HL-60 (cell line): ENCODE data around the gene SUPT4H1.

Source experiments
- CTCF ChIP-seq: IDR thresholded peaks from one replicate; pipeline ENCODE4 v1.5.1; 2011; ENCODE audit warnings: low read length, control low read depth, inconsistent platforms; ENCODE audit not compliant: insufficient read depth
- POLR2AphosphoS5 ChIP-seq: IDR thresholded peaks from 2 replicates; pipeline ENCODE4 v1.6.1; 2012; ENCODE audit warnings: low read depth
- SPI1 ChIP-seq: IDR thresholded peaks from 2 replicates; pipeline ENCODE4 v1.6.1; 2012; ENCODE audit warnings: low read depth, mild to moderate bottlenecking, borderline replicate concordance
- TF ChIP-seq, protein P1 (sequence below): IDR thresholded peaks from 2 replicates; pipeline ENCODE4 v1.6.1; 2012; ENCODE audit warnings: low read depth; ENCODE audit not compliant: insufficient replicate concordance

DNA sequence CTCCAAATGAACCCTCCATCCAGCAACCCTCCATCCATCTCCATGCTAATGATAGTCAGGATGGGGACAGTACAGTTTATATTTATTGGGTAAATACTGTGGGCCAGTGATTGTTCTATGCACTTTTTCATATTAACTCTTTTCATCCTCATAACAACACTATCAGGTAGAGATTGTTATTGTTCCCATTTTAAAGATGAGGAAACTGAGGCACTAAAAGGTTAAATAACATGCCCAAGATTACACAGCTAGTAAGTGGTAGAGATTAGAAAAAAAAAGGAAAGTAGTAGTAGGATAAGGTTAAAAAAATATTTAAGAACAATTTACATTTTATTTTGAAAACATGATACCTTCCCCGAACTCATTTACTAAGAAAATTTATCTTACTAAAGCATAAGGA lies 21.9 kb upstream of the SUPT4H1 start:
- TF ChIP-seq CTCF = no peak
- no peak for TF ChIP-seq POLR2AphosphoS5
- TF ChIP-seq, protein P1, sequence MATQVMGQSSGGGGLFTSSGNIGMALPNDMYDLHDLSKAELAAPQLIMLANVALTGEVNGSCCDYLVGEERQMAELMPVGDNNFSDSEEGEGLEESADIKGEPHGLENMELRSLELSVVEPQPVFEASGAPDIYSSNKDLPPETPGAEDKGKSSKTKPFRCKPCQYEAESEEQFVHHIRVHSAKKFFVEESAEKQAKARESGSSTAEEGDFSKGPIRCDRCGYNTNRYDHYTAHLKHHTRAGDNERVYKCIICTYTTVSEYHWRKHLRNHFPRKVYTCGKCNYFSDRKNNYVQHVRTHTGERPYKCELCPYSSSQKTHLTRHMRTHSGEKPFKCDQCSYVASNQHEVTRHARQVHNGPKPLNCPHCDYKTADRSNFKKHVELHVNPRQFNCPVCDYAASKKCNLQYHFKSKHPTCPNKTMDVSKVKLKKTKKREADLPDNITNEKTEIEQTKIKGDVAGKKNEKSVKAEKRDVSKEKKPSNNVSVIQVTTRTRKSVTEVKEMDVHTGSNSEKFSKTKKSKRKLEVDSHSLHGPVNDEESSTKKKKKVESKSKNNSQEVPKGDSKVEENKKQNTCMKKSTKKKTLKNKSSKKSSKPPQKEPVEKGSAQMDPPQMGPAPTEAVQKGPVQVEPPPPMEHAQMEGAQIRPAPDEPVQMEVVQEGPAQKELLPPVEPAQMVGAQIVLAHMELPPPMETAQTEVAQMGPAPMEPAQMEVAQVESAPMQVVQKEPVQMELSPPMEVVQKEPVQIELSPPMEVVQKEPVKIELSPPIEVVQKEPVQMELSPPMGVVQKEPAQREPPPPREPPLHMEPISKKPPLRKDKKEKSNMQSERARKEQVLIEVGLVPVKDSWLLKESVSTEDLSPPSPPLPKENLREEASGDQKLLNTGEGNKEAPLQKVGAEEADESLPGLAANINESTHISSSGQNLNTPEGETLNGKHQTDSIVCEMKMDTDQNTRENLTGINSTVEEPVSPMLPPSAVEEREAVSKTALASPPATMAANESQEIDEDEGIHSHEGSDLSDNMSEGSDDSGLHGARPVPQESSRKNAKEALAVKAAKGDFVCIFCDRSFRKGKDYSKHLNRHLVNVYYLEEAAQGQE = no peak
- no peak for TF ChIP-seq SPI1
